DMS114 treated with DMSO at 0.1 percent for 48 hours (cell line): Measurements from ENCODE around the gene PRMT7.

Source experiments
- DNase-seq: peaks from one replicate; lab custom pipeline; 2025; ENCODE audit not compliant: unreplicated experiment; lab: John Stamatoyannopoulos, UW

Gene PRMT7

DNA sequence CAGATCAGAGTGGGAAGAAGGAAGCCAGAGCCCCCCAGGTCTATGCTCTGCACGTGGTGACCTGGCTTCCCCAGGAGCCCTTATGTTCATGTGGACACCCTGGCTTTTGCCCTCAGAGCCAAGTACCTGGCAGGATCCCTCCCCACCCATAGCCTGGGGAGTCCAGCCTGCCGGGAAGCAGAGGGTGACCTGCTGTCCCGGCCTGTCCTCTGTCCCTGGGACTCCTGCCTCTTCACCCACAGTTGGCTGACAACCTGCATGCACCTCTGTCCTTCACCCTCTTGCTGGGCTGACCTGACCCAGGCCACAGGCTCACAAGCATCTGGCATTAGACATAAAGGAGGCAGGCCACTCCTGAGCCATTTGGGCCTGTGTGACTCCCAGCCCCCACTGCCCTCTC, 77.3 kb downstream of the PRMT7 start:
- no peak for DNase-seq

DNA sequence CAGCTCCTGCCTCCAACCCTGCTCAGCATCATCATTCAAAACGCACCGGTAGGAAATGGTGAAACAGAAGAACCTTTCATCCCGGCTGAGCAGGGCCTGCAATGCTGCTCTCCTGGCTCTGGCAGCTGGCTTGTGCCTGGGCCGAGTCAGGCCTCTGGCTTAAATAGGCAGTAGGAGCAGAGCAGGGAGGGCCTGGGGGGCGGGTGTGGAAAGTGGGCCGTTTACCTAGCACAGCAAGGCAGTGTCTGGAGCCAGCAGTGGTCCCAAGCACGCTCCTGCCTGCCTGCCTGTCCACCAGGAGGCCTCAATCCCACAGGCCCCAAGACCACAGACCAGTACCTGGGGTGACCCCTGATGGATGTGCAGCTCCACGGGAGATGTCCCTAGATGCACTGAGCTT, 78.2 kb downstream of the PRMT7 start:
- DNase-seq = no peak

DNA sequence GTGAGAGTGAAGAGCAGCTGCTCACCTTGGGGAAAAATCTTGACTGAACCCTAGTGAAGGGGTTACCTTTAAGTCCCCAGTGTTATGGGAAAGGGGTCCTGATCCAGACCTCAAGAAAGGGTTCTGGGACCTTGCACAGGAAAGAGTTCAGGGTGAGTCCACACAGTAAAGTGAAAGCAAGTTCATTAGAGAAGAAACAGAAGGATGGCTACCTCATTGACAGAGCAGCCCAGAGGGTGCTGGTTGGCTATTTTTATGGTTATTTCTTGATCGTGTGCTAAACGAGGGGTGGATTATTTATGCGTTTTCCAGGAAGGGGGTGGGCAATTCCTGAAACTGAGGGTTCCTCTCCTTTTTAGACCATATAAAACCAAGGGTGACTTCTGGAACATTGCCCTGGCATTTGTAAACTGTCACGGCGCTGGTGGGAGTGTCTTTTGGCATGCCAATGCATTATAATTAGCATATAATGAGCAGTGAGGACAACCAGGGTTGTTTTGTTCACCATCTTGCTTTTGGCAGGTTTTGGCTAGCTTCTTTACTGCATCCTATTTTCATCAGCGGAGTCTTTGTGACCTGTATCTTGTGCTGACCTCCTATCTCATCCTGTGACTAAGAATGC, 79.0 kb downstream of the PRMT7 start:
- DNase-seq = no peak

DNA sequence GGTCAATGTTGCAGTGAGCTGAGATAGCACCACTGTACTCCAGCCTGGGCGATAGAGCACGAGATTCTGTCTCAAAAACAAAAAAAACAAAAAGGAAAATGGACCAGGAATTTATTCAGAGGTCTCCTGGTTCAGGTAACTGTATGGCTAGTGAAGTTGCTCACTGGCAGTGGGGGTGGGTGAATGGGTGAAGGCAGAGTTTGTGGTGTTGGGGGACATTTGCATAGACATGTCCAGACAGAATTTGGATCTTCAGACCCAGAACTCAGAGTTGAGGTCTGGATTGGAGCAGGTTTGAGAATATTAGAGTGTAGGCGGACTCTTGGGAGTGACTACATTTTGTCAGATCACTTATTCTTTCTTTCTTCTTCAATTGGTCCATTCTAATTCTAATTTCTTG, 82.5 kb downstream of the PRMT7 start:
- no peak for DNase-seq

DNA sequence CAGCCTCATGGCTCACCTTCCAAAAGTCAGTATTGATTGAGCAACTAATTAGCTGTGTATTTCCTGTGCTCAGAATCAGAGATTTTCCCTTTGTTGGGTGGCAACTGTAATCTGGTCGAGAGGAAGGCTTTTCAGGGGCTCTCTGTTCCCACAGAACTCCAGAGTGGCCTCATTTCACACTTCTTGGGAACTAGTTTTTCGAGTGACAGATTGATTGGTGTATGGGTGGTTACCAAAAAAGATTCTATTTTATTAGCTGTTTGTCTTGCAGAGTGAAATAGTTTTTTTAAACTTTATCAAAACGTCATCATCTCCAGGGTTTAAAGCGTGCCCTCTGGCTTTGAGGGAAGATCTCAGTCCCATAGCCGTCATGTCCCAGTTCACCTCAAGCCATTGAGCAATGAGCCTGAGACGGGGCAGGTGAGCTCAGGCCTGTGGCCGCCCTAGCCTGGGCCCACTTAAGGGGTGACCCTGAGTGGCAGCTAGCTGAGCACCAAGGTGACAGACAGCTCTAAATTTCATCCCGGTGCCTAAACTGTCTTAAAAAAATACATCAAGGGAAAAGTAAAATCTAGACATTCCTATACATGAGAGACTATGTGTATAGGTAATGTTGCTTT, 84.5 kb downstream of the PRMT7 start:
- DNase-seq = no peak

DNA sequence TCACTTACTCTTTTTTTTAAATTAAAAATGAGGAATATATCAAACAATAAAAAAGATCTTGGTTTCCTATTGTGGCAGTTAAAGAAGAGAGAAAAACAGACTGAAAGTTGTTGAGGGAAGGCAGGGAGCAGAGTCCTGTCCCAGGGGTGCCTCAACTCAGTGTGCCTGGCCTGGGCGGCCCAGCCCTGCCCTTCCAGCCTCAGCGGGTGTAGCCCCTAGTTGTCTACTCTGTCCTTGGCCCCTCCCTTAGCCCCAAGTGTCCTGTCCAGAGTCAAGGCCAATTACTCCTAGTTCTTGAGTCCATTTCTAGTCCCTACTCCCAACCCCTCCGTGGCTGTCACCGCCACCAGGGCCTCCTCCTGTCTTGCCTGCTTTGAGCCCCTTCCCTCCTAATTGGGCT, 85.0 kb downstream of the PRMT7 start:
- no peak for DNase-seq

DNA sequence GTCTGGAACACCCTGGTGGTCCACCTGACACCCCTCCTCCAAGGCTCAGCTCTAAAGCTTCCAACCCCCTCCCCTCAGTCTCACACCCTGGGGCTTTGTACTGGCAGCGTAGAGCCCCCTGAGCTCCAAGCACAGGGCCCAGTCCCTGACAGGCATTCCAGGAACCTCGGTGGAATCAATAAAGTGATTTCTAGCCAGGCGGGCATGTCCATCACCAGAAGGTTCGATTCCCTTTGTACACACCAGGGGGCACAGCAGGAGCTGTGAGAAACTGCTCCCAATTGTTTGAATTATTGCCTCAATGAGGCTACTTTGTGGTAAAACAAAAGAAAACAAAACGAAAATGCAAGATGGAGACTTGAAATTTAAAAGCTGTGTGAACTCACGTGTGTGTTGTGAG, 85.7 kb downstream of the PRMT7 start:
- DNase-seq = peak; percentile 26

DNA sequence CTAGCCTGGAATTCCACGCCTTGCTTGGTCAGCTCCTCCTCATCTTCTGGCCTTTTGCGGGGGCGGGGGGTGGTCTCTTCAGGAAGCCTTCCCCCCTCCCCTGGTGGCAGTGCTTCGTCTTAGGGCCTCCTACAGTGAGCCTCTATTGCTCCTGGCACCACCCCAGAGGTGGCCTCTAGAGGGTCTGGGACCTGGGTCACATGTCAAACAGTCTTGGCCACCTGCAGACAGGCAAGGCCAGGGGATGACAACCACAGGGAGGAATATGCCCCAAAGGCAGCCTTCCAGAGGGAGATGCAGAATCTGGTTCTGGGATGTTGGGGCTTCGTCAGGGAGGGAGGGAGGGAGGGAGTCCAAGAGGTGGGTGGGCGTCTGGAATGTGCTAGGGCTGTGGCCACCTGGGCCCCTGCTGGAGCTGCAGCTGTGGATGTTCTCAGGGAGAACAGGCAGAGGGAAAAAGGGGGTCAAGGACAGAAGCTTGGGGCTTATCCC, 86.9 kb downstream of the PRMT7 start:
- DNase-seq = no peak

DNA sequence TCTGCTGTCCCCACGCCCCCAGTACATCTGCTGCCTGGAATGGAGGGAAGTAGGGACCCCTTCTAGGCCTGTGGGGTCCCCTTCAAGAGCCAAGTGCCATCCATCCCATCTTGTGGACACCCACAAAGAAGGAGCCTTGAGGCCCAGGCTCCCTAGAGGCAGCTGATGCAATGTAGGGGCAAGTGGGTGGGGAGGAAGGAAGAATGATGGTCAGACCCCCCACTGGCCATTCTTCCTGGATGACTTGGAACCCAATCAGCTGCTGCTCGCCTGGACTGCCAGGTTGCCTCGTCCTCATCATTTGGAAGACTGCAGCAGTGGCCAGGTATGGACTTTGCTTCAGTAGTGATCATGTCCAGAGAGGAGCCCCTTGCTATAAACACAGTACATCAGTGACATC, 88.6 kb downstream of the PRMT7 start:
- no peak for DNase-seq

DNA sequence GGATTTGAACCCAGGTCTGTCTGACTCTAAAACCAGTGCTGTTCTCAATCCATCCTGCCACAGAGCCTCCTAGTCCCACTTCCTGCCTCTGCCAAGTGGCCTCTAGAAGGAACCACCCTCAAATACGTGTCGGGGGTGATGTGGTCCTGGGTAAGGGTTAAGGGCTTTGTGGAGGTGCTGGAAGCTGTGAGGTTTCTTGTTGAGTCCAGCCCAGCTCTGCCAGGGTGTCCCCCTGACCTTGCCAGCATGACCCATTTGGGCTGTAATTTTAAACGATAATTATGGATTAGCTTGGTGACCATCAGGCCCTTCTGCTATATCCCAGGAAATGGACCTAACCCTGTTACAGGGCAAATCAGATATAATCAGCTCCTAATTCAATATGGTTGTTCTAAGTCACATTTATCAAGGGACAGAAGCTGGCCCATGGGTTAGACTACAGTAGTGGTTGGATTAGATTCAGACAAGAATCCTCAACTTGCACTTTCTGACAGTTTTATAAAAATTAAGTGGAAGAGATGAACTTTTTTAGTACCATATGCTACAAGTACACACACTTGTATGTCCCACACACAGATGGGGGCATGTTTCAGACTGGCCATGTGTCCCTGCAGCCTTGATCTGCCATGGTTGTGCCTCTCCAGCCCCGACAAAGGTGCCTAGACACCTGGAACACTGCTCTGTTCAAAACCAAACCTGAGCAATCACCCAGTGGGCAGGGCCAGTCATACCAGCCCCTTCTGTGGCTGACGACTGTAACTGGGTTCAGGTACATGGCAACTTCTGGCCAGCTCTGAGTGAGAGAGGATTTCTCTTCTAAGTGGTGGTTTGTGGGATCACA, 89.5 kb downstream of the PRMT7 start:
- DNase-seq = no peak

DNA sequence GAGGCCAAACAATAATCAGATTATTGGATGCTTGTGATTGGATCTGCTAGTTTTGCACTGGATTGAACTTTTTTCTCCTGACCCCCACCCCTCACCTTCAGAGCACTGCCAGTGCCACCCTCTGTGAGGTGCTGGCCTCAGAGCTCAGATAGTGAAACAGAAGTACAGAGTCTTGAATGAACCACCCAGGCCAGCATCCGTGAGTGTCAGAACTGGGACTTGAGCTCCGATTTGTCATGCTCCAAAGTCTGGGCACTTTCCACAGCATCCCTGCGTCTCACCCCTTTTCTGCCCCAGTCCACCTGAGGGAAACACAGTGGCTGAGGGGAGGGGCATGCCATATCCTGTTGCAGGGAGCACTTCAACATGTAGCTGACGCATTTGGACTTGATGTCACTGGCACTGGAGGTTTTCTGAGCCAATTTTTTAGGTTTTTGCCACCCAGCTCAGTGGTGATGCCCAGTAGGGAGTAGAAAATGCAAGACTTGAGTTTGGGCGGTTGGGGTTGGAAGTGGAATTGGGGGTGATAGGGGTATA, 90.2 kb downstream of the PRMT7 start:
- DNase-seq = no peak

DNA sequence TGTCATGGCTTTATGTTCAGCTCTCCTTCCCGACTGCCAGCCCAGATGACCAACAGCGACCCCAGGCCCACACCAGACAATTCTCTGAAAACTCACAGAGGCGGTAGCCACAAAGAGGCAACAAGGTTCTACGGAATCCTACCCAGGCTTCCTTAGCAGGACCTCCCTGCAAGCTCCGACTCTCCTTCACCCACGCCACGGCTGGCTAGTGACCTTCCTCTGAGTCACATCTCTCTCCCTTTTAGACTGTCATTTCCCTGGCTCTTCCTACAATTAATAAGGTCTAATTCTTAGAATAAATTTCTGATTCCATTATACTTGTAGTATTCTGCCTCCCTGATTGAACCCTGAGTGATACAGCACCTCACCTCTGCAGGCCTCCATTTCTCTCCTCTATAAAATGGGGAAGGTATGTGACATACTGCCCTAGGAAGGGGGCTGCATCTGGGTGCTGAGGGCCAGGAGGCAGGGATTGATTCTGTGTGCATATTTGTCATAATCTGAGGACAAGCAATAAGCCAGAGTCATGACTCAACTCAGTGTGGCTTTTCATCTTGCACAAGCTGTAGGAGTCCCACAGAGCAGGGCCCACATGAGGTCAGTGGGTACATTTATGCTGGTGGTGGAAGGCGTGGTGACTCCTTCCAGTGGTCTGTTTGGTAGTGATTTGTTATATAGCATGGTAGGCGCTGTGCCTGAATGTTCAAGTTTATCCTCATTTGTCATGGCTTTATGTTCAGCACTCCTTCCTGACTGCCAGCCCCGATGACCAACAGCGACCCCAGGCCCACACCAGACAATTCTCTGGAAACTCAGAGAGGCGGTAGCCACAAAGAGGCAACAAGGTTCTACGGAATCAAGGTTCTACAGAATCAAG, 91.3 kb downstream of the PRMT7 start:
- DNase-seq = no peak

DNA sequence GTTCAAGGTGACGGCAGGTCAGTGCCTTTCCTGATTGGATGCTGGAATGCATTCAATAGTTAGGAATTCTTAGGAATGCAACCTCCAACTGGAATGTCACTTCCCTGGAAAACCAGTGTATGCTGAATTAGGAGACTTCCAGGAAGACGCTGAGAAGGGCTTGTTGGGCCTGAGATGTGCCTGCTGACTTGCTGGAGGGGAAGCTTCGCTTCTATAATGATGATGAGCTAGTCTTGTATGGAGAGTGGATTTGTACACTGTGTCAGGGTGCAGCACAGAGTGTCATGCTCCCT, 91.9 kb downstream of the PRMT7 start:
- DNase-seq = no peak

DNA sequence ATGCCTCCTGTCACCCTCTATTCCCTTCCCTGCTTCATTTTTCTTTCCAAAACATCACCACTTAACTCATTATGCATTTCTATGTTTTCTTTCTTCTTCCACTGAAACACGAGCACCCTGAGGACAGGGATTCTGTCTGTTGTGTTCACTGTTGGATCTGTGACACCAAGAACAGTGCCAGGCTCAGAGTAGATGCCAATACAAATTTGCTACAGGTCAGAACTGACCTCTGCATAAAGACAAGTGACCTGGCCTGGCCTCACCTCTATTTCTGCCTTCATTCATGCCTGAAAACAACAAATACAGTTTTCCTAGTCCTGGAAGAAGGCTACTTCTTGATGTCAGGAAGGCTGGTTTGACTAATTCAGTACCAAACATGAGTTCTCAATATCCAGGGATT, 92.4 kb downstream of the PRMT7 start:
- DNase-seq = no peak

DNA sequence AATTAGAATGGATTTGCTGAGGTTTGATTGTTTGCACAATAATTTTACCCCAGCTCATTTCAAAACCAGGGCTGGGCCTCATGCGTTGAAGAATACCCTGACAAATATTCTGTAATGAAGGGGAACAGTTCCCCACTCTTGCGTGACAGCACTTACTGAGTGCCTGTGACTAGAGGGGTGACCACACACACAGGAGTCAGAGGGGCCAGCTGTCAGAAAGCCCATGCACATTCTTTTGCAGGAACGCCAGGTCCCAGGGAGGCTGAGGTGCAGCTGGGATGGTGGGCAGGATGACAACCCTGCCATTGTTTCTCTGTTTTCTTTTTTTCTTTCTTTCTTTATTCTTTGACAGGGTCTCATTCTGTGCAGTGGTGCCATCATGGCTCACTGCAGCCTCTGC, 92.9 kb downstream of the PRMT7 start:
- DNase-seq = no peak

DNA sequence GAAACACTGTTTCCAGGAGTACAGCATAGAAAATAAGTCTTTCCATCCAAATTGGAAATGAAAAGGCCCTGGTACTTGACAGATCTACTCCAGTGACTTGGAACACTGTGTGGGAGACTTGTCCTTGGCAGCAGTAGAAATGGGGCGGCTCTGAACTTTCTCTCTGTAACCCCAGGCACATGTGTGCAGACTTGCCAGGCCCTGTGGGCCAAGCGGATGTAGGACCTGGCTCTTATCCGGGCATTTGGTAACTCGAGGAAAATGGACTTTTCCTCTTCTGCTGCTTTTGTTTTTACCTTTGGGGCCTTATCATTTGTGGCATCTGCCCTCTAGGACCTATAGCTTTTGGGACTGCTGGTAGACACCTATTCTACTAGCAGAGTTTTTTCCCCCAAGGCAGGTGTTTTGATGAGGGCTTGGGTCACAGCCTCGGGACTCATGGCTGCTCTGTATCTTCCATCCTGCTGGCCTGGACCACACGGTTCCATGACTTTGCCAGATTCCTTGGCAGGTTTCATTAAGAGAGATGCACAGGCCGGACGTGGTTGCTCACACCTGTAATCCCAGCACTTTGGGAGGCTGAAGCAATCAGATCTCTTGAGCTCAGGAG, 94.0 kb downstream of the PRMT7 start:
- no peak for DNase-seq

DNA sequence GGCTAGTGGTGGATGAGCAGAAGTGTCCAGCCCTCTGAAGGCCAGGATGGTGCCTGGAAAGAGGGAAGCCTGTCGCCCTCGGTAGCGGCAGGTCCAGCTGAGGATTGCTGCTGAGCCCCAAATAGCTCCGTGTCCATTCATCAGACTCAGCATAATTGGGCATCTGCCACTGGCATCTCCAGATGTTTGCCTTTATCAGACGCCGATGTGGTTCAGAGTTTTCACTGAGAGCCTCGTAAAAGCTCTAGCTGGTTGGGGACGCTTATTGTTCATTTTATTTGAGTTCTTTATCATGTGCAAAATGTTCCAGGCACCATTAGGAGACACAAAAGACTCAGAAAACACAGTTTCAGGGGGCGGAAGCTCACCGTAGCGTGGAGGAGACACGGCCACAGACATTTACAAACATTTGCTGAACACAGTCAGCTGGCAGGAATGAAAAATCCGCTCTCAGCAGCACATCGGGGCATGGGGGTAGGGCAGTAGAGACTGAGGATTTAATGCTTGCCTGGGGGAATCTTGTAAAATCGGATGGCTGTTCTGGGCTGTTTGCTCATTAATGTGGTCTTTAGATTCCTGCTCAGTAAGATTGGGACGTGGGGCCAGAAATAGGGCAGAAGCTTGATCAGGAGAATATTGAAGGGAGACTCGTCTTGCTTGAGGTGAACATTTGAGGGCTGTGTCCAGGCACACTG, 95.8 kb downstream of the PRMT7 start:
- no peak for DNase-seq
